H1 (cell line): Measurements from ENCODE around the gene VPS13A.
"Not testable (repeated sequence)": the region's sequence is repeated elsewhere in the genome, so short reads cannot be mapped to it uniquely, and the experiment has no call there.

Experiments
- CBX5 ChIP-seq: fragments of 300-800, 300-1000 bp; sonication (generic); IDR thresholded peaks from 2 replicates; pipeline ENCODE4 v1.7.1; 2016; ENCODE audit warnings: antibody characterized with exemption, low read length, low read depth
- POLR2A ChIP-seq, 2 experiments: IDR thresholded peaks; 1 replicate in 1 of 2; 2 replicates in 1 of 2; pipeline ENCODE4 v1.6.1; 2011; ENCODE audit warnings: low read depth in 2 of 2, low read length in 2 of 2, mild to moderate bottlenecking in 2 of 2; ENCODE audit errors: control extremely low read depth in 1 of 2
- RNF2 ChIP-seq: fragments of 200-900, 300-1000 bp; sonication (generic); IDR thresholded peaks from 2 replicates; pipeline ENCODE4 v1.7.1; 2016; ENCODE audit warnings: borderline replicate concordance, low read depth, mild to moderate bottlenecking, antibody characterized with exemption, low read length; ENCODE audit not compliant: poor library complexity, severe bottlenecking; ENCODE audit errors: missing control alignments
- SP1 ChIP-seq: IDR thresholded peaks from 2 replicates; pipeline ENCODE4 v1.6.1; 2011; ENCODE audit warnings: low read depth, low read length

DNA sequence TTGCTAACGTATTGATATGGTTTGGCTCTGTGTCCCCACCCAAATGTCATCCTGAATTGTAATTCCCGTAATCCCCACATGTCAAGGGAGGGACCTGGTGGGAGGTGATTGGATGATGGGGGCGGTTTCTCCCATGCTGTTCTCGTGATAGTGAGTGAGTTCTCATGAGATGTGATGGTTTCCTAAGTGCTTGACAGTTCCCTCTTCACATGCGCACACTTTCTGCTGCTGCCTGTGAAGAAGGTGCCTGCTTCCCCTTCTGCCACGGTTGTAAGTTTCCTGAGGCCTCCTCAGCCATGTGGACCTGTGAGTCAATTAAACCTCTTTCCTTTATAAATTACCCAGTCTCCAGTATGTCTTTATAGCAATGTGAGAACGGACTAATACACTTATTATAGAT, 263.8 kb downstream of the VPS13A start:
- not testable (repeated sequence) for TF ChIP-seq RNF2; CBX5; POLR2A (IDR thresholded peaks at IDR 0.05; ENCODE audit: control extremely low read depth in 1 of 2, low read depth in 2 of 2, low read length in 2 of 2); SP1
